ENCODE data around the gene BCL2L2. TPM values are rescaled to one million over a fixed set of nuclear protein-coding genes. Genes with fewer than 3 reads are reported as not detected.

Gene BCL2L2
- total RNA-seq, 4 donors from 2014 or later: 16.7 to 57.6 (median 21.4) TPM

DNA sequence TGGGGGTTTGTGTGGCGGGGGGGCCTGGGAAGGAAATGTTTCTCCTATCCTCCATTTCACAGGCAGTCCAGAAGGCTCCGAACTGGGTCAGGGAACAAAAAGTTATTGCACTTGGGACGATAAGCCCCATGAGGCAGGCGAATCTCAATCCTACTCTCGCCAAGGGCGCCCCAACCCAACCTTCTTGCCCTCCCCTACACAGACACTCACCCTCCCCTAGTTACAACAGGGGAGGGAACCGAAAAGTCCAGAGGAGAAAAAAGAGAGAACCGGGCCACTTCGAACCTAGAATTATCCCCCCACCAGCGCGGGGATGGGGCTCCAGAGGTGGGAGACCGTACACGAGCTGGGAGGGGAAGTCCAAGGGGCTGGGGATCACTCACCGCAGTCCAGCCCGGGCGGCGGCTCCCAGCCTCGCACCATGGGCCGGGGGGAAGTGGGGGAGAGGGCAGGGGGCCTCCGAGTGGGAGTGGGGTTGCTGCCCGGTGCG, 21.1 kb upstream of the BCL2L2 start:
- no peaks in the 10 kb centered on the region for H3K36me3 ChIP-seq
- TF ChIP-seq POLR2A (IDR thresholded peaks at IDR 0.05): no peak
- TF ChIP-seq, protein P1, sequence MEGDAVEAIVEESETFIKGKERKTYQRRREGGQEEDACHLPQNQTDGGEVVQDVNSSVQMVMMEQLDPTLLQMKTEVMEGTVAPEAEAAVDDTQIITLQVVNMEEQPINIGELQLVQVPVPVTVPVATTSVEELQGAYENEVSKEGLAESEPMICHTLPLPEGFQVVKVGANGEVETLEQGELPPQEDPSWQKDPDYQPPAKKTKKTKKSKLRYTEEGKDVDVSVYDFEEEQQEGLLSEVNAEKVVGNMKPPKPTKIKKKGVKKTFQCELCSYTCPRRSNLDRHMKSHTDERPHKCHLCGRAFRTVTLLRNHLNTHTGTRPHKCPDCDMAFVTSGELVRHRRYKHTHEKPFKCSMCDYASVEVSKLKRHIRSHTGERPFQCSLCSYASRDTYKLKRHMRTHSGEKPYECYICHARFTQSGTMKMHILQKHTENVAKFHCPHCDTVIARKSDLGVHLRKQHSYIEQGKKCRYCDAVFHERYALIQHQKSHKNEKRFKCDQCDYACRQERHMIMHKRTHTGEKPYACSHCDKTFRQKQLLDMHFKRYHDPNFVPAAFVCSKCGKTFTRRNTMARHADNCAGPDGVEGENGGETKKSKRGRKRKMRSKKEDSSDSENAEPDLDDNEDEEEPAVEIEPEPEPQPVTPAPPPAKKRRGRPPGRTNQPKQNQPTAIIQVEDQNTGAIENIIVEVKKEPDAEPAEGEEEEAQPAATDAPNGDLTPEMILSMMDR (IDR thresholded peaks at IDR 0.05): no peak
- H3K27me3 ChIP-seq: no peaks in the 10 kb centered on the region
- peak overlapping the region; percentile 92 to 97 for H3K4me3 ChIP-seq
- peaks cover 0 to 4% of the 10 kb centered on the region in 2 donors for H3K4me1 ChIP-seq
- H3K27ac ChIP-seq: peak overlapping the region; percentile 97 to 98
- intact Hi-C loops (cut with DNase I; ENCODE audit: low total_unique reads): no loop called here
- no peaks in the 10 kb centered on the region for H3K9me3 ChIP-seq
- peak in 1 of 2 donors; percentile 20 for DNase-seq

DNA sequence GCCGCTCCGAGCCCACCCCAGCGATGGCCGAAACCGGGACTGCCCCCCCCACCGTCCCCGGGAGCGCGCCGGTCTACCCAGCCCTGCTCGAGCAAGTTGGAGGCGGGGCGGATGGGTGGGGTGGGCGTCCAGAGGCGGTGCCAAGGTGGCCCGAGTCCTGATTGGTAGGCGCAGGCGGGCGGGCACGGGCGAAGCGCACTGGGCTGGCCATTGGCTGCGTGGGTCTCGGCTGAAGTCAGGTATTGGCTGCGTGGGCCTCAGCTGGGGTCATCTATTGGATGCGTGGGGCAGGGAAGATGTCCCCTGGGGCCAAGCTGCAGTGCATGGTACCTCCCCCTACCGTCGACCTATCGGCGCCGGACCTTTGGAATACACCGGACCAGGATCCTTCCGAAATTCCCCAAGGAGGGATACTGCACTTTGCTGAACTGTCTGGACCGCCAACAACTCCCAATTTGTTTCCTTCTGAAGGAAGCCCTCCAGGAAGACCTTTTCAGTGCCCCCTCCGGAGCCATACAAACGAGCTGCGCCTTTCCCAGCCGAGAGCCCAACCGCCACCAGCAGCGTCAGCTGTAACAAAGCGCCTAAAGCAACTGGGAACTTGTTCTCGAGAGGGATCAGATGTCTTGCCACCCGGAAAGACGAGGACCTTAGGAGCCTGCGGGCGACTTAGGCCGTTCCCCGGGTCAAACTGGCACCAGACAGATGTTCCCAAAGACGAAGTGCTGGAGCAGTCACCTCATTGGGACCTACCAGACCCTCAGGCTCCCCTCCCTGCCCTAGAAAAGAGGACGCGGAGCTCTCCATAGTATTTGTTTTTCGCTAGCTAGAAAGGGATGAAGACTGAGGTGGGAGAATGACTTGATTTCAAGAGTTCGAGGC, 20.4 kb upstream of the BCL2L2 start, which contains the start of gene HOMEZ:
Gene HOMEZ, minus strand, starts transcription at position 113 of the 882 bp plus-strand sequence. CDS start 180 bp downstream, outside the sequence.
- Histone ChIP-seq H3K27ac (peak within 1 kb of the TSS; percentile 97 to 98), H3K27me3 (no peaks in the 10 kb centered on the region), H3K36me3 (no peaks in the 10 kb centered on the region), H3K9me3 (no peaks in the 10 kb centered on the region), H3K4me3 (peak within 1 kb of the TSS; percentile 92 to 97), H3K4me1 (peaks cover 0 to 4% of the 10 kb centered on the region in 2 donors)
- peak; percentile 99 to 100 for DNase-seq
- intact Hi-C loops (cut with DNase I; ENCODE audit: low total_unique reads): no loop called here
- TF ChIP-seq, protein P1 (IDR thresholded peaks at IDR 0.05): peak in 3 of 4 experiments; percentile 11 to 30 (median 16)
- peak; percentile 74 to 83 for TF ChIP-seq POLR2A (IDR thresholded peaks at IDR 0.05)

DNA sequence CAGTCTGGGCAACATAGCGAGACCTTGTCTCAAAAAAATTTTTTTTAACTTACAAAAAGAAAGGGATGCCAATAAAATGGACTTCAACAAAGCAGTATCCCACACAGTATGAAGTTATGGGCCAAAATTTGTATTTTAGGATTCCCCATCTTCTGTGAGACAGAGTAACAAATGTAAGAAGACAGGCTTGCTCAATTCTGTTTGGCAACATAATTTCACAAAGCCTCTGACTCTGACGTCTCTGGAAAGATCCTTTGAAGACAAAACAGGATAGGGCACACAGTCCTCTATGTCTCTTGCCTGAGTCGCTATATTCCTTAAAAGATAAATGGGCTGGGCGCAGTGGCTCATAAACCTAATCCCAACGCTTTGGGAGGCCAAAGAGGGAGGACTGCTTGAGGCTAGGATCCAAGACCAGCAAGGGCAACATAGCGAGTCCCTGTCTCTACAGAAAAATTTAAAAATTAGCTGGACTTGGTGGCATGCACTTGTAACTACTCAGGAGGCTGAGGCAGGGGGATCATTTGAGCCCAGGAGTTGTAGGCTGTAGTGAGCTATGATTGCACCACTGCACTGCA, 19.6 kb upstream of the BCL2L2 start:
- Histone ChIP-seq H3K4me3 (peak overlapping the region; percentile 92 to 97), H3K36me3 (no peaks in the 10 kb centered on the region), H3K9me3 (no peaks in the 10 kb centered on the region), H3K27me3 (no peaks in the 10 kb centered on the region), H3K27ac (peak overlapping the region; percentile 96 to 97), H3K4me1 (peaks cover 0 to 4% of the 10 kb centered on the region in 2 donors)
- TF ChIP-seq, protein P1 (IDR thresholded peaks at IDR 0.05): no peak
- no peak for TF ChIP-seq POLR2A (IDR thresholded peaks at IDR 0.05)
- DNase-seq: no peak
- intact Hi-C loops (cut with DNase I; ENCODE audit: low total_unique reads): no loop called here

DNA sequence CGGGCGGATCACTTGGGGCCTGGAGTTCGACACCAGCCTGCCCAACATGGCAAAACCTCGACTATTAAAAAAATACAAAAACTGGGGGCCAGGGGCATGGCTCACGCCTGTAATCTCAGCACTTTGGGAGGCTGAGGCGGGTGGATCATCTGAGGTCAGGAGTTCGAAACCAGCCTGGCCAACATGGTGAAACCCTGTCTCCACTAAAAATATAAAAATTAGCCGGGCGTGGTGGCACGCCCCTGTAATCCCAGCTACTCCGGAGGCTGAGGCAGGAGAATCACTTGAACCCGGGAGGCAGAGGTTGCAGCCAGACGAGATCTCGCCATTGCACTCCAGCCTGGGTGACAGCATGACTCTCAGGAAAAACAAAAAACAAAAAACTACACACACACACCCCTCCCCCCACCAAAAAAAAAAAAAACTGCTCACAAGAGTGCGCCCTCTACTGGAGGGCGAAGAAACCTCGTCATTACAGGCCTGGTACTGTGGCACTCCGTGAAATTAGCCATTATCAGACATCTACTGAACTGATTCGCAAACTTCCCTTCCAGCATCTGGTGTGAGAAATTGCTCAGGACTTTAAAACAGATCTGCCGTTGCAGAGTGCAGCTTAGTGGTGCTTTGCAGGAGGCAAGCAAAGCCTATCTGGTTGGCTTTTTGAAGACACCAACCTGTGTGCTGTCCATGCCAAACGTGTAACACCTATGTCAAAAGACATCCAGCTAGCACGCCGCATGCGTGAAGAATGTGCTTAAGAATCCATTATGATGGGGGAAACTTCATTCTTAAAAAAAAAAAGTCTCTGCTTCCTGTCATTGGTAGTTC, 11.7 kb upstream of the BCL2L2 start:
- no peaks in the 10 kb centered on the region for H3K36me3 ChIP-seq
- TF ChIP-seq POLR2A (IDR thresholded peaks at IDR 0.05): no peak
- TF ChIP-seq, protein P1 (IDR thresholded peaks at IDR 0.05): peak; percentile 49 to 85 (median 66)
- intact Hi-C loops (cut with DNase I; ENCODE audit: low total_unique reads): no loop called here
- H3K27ac ChIP-seq: peak overlapping the region in 1 of 2 donors; percentile 36
- no peaks in the 10 kb centered on the region for H3K9me3 ChIP-seq
- no peaks in the 10 kb centered on the region for H3K27me3 ChIP-seq
- H3K4me3 ChIP-seq: no peak overlapping the region
- DNase-seq: peak in 1 of 2 donors; percentile 40
- H3K4me1 ChIP-seq: peaks cover 0 to 5% of the 10 kb centered on the region in 2 donors

Data from uterus (tissue), 4 donors.